HG03097 (cell line): ENCODE results near the gene TLNRD1.

Experiments
- ATAC-seq: cut with Tn5 transposase; IDR thresholded peaks from one replicate; pipeline ENCODE4 v1.9.1; 2021; ENCODE audit not compliant: unreplicated experiment, low FRiP score

The TLNRD1 gene

GRCh38 chr15:81000144-81000623 is 539 bp upstream of the TLNRD1 start:
- ATAC-seq: no peak

GRCh38 chr15:81001152-81002008 is 657 bp downstream of the TLNRD1 start:
- ATAC-seq: peak; percentile 34

GRCh38 chr15:81002009-81002330 is 1.2 kb downstream of the TLNRD1 start:
- no peak for ATAC-seq

GRCh38 chr15:81002331-81003096 is 1.8 kb downstream of the TLNRD1 start:
- no peak for ATAC-seq

- ATAC-seq: no peak
Observed at GRCh38 chr15:81003097-81003350, 2.3 kb downstream of the TLNRD1 start.

GRCh38 chr15:81006124-81006523 is 5.4 kb downstream of the TLNRD1 start:
- ATAC-seq: no peak

GRCh38 chr15:81007428-81008064 is 6.8 kb downstream of the TLNRD1 start:
- no peak for ATAC-seq

GRCh38 chr15:81008312-81008711 is 7.6 kb downstream of the TLNRD1 start:
- ATAC-seq: no peak

GRCh38 chr15:81010086-81010485 is 9.4 kb downstream of the TLNRD1 start:
- no peak for ATAC-seq

GRCh38 chr15:81011593-81011992 is 10.9 kb downstream of the TLNRD1 start:
- no peak for ATAC-seq

- no peak for ATAC-seq
Observed at GRCh38 chr15:81012588-81012987, 11.9 kb downstream of the TLNRD1 start.

GRCh38 chr15:81013396-81013929 is 12.7 kb downstream of the TLNRD1 start:
- ATAC-seq: no peak

GRCh38 chr15:81014446-81015093 is 13.8 kb downstream of the TLNRD1 start:
- ATAC-seq: no peak

- no peak for ATAC-seq
Observed at GRCh38 chr15:81015621-81016488, 15.1 kb downstream of the TLNRD1 start.

GRCh38 chr15:81016489-81017068 is 15.9 kb downstream of the TLNRD1 start:
- no peak for ATAC-seq

GRCh38 chr15:81018197-81018596 is 17.5 kb downstream of the TLNRD1 start:
- no peak for ATAC-seq

GRCh38 chr15:81021321-81021720 is 20.6 kb downstream of the TLNRD1 start:
- ATAC-seq: no peak

GRCh38 chr15:81023483-81024264 is 23.0 kb downstream of the TLNRD1 start:
- peak; percentile 90 for ATAC-seq
